ENCODE data around the gene VPS13D.
"Not testable (repeated sequence)": the region's sequence is repeated elsewhere in the genome, so short reads cannot be mapped to it uniquely, and the experiment has no call there.

The VPS13D gene

DNA sequence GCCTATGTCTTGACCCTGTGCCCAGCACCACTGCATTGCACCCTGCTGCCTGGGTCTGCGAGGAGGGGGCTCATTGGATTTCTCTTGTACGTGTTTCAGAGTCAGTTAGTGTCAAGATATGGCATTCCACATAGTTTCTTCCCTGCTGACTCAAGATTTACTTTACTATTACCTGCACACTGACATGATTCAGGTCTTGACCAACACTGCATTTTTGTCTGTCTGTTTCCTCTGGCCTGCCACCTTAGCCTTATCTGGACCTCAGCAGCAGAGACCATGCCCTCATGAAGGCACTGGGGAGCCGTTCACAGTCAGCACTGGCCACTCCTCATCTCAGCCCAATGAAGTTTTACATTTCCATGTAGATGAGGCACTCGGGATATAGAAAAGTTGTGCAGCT, 232.8 kb downstream of the VPS13D start:
- in situ Hi-C loops (cut with MboI; ENCODE audit: low sequenced_read_pairs): no loop called here

DNA sequence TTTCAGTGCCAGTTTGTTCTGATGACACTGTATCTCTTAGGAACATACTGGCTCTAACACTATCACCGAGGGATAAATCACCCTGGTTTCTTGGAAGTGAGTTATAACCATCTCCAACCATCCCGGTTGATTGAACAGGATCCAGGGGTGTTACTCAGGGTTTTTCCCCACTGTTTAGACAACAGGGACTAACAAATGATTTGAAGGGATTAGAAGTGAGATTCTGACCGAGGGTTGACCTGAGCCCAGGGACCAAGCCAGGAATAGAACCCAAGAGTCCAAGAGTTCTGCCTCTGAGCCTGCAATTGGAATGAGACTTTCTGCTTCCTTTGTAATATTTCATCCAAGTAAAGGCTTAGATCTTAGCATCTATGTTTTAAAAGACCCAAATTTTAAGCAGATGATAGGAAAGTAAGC, 234.2 kb downstream of the VPS13D start:
- in situ Hi-C loops (cut with MboI; ENCODE audit: low sequenced_read_pairs): no loop called here

DNA sequence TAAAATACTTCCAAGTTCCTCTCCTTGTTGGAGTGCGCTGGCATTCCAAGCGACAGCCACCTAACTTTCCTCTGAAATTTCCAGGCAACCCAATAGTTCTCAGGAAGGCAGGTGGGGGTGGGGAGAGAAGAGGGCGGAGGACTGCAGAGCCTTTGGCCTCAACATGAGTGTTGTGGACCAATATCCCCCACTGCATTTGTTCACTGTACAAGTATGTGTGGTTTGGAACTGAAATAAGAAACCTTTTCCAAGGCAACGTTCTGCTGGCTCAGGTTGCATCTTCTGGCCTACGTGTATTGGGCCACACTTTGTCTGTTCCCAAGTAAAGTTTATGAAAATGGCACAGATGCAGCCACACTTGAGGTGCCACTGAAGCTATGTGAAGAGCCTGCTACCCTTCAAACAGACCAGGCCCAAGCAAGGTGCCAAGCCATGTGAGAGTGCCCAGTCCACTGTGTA, 234.8 kb downstream of the VPS13D start:
- in situ Hi-C loops (cut with MboI; ENCODE audit: low sequenced_read_pairs): no loop called here

DNA sequence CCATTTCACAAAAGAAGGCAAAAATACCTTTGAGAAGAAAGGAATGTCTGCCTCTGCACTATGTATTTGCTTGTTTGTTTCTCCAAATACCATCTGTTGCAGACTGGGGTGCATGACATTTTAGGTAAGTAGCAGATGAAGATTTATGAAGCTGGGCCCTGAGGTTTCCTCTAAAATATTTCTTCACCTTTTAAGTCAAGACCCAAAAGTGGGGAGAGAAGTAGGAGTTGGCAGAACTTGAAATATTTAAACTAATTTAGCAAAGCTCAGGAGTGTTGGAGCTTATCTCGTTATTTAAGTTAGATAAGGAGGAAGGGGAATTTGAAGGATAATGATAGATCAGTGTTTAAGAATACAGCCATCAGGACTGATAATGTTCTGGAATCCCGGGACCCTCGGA, 235.3 kb downstream of the VPS13D start:
- in situ Hi-C loops (cut with MboI; ENCODE audit: low sequenced_read_pairs): no loop called here

DNA sequence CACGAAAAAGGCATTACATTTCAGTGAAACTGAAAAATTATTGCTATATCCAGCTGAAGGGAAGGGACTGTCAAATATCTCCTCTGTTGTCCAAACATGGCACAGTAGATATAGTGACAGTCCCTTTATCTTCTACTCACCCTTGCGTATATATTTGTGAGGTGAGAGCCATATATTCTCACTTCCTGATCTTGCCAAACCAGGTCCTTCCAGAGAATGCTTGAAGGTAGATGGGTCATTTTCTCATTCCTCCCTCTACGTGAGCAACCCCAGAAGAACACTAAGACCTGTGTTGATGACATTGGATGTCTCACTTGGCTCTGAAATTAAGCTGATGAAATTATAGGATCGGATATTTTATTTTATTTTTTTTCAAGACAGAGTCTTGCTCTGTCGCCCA, 237.0 kb downstream of the VPS13D start:
- in situ Hi-C loops (cut with MboI; ENCODE audit: low sequenced_read_pairs): no loop called here

DNA sequence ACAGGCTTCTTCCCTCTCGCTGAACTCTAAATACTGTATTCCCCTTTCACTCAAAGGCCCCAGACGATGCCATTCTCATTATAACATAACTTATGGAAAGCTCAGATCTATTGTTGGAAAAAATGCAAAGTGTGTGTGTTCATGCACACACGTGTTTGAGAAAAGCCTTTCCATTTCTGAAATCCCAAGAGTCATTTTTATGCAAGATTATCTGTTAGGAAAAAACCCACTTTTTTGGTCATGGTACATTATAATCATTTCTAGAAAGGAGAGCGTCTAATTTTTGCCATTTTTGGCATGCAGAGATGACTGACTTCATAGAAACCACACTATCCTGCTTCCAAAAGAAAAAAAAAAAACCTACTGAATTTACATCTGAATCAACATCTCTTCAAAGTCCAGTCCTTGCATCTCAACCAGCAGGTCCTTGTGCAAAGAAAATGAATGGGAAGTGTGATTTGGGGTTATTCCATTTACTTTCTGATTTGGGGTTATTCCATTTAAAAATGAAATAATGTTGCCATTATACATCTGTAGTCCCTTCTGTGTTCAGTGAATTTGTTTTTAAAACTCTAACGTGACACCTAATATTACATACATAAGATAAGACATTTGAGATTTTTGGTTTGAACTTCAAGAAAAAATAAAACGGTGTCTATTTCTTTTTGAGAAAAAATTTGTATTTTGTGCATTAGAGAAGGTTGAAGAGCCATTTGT, 237.9 kb downstream of the VPS13D start:
- in situ Hi-C loops (cut with MboI; ENCODE audit: low sequenced_read_pairs): no loop called here

DNA sequence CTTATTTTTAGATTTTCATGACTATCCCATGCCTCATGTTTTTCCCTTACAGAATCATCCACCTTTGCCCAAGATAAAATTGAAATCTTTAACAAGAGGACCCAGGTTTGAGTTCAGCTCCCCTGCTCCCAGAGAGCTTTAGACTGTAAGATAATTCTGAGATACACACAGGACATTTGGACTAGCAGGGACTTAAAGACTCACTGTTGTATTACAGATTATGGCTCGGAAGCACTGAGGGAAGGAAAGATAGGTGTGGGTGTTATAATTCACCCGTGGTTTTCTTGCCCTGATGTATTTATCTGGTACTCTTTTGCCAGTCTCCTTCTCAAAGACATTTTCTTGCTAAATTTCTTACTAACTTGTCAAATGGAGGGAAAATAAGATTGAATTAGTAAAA, 238.5 kb downstream of the VPS13D start:
- in situ Hi-C loops (cut with MboI; ENCODE audit: low sequenced_read_pairs): no loop called here

DNA sequence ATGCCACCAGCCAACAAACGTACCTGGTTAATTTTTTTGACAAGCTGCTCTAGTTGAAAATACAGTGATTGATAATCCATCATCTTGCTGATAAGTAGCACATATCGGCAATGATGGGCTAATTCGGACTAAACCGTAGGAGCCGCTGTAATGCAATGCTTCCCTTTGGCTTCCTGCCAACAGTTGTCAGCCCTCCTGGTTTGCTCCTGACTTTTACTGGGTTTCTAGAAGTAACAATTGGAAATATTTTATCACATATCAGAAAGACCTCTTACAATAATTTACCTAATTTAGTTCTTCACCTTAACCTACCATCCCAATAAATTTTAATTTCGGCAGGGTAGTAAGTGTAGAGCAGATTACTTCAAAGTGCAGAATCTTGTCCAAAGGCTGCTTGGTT, 239.7 kb downstream of the VPS13D start:
- in situ Hi-C loops (cut with MboI; ENCODE audit: low sequenced_read_pairs): no loop called here

DNA sequence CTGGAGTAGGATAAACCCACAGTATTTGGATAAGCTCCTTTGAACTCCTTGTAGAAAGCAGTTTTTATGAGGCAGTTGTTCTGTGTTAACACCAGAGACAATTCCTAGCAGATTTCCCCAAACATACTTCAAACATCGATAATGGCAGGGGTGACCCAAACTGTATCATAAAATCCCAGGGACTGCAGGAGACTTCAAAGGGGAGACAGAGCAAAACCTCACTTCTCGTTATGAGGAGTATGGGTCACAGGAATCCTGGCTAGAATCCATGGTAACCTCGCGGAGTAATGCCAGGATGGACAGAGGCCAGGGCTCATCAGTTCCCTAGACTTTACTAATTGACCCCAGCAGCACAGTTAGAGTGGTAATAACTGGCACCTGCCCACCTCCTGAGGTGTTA, 240.2 kb downstream of the VPS13D start:
- in situ Hi-C loops (cut with MboI; ENCODE audit: low sequenced_read_pairs): no loop called here

DNA sequence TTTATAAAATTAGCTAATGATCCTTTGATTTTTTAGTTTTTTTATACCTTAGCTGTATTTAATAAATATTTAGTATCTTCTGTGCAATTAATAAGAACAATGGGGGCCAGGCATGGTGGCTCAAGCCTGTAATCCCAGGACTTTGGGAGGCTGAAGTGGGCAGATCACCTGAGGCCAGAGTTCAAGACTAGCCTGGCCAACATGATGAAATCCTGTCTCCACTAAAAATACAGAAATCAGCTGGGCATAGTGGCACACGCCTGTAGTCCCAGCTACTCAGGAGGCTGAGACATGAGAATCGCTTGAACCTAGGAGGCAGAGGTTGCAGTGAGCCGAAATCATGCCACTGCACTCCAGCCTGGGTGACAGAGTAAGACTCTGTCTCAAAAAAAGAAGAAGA, 241.1 kb downstream of the VPS13D start:
- in situ Hi-C loops (cut with MboI; ENCODE audit: low sequenced_read_pairs): not testable (repeated sequence)

DNA sequence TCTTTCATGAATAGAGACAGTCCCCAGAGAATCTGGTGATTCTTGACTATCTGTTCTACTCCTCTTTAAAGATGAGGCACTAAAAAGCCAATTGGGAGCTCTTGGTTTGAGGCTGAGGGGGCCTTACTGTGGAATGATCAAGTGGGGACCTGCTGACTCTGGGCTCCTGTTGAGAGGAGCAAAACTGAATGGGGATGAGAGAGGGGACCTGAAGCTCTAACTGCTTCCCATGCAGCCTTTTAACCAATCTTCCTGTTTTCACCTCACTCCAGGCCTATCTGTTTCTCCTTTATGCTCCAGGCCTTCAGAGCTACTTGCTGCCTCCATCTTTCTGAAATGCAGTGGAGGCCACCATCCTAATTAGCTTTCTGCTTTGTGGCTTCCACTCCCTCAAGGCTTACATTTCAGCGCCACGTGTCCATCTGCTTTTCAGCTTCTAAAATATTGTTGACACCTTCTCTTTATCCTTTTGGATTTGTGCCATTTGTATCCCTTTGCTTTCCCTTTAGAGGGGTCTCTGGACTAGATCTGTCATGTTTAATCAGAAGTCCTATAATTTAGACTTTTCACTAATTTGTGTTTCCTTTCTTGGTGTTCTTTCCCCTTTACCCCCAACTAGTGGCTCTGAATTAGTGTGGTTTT, 242.4 kb downstream of the VPS13D start:
- in situ Hi-C loops (cut with MboI; ENCODE audit: low sequenced_read_pairs): no loop called here

DNA sequence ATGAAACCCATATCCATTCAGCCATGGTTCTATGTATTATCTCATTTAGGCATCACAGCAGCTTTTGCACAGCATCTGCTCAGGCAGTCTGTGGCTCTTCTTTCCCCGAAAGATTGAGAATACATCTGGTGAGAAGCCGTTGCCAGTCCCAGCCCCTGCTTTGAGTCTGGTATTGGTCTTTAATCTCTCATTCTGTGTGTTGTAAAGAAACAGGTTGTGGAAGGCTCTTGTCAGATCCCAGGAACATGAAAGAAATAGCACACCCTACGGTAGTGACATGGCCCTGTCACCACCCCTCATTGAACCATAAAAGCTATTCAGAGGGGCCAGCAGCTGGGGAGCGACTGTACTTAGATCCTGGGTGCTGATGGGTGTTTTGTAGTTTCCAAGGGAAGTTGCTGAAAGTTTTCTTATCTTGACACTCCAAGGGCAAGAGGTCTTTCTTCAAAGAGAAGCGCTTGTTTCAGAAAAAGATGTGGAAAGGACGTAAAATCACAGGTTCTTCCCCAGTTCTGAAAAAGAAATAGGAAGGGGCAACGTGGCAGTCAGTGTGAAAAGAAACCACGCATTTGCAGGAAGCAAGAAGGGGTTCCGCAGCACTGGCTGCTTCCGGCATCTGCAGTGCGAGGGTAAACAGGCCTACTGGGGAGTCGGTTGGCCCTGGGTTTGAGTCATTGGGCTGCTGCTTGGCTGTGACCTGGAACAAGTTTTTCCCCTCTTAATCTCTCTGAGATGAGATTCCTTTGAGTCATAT, 243.1 kb downstream of the VPS13D start:
- in situ Hi-C loops (cut with MboI; ENCODE audit: low sequenced_read_pairs): no loop called here

DNA sequence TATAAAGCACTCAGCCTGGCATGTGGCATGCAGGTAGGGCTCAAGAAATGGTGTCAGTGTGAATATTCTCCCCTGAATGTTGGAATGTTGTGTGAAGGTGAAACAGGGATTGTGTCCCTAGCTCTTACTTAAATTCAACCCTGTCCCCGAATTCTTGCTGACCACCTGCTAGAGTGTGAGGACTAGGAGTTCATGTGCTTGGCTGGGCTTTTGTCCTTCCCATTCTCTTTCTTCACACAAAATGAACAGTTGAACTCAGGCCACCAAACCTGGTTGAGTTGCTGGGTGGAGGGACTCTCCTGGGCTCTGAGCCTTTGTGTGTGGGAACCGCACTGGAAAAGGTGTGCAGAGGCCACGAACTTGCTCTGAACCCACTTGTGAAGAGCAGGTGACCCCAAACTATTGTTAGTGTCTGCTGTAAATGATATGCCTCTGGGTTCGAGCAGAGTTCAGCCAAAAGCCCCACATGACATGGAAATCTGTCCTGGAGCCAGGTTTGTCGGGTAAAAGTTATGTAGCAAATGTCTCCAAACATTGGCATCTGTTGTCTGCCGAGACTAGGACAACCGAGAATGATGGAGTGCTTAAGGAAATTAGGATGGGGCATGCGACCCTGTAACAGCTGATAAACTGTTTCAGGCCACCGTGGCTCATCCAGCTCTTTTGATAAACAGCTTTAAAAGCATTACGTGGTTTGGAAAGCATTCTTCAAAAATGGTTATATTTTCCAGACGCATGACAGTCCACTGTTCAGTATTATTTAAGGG, 243.9 kb downstream of the VPS13D start:
- in situ Hi-C loops (cut with MboI; ENCODE audit: low sequenced_read_pairs): no loop called here

DNA sequence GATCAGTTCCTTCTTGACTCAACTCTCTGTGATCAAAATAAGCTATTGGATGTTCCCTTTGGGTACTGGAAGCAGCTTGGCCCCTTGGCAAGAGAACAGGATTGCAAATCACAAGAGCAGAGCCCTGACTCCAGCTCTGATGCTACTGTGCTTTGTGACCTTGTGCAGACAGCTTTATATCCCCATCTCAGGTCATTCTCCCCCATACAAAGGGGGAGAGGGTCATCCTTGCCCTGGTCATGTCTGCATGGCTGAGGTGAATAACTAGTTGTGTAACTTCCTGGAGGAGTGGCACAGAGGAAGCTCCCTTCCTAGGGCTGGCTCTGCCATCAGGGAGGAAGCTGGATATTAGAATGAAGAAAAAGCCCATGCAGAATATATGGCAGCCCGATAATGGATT, 245.3 kb downstream of the VPS13D start:
- in situ Hi-C loops (cut with MboI; ENCODE audit: low sequenced_read_pairs): no loop called here

DNA sequence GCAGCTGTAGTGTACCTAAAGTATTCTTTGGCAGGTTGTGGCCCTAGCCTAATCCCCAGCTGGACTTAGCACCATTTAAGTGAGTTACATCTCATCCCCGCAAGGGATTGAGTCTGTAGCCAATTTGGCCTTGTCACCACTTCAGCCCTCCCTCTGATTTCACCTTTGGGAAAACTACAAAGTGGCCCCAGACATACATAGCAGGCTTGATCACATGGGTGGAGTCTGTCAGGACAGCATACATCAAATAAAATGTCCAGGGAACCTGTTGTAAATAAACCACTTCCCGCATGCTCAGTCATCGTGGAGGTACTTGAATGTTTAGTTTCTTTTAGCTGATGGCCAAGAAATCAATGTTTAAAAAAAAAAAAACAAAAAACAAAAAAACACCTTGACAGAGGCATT, 245.7 kb downstream of the VPS13D start:
- in situ Hi-C loops (cut with MboI; ENCODE audit: low sequenced_read_pairs): no loop called here

DNA sequence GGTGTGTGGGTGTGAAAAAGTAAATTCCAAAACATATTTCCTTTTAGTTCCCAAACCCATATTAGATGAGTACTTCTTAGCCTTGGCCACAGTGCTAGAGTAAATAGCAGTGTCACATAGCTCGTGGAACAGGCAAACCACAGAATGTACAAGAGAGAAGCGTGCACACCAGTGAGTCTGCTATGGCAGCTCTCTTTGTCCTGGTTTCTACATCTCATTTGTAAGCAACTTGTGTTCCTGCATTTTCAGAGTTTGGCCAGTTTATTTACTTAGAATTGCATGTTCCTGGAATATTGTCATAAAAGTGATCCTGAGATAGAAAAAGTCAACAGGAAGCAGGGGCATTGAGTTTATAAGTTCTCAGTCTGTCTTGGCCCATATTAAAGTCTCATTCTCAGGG, 246.1 kb downstream of the VPS13D start:
- in situ Hi-C loops (cut with MboI; ENCODE audit: low sequenced_read_pairs): no loop called here

DNA sequence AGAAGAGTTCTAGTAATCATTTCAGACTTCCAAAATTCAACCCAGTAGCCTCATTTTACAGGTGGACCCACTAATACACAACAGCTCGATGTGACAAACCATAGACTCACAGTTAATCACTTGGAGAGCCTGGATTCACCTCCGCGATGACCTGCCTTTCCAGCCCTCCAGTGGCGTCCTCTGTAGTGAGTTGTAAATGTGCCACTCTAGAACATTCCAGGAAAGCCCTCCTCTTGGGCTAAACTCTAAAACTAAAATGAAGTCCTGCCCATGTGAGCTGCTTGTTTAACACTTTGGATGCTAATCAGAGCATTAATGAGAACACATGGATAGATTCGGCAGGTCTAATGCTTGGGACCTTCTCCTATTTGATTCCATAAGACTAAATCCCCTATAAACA, 247.5 kb downstream of the VPS13D start:
- in situ Hi-C loops (cut with MboI; ENCODE audit: low sequenced_read_pairs): no loop called here

DNA sequence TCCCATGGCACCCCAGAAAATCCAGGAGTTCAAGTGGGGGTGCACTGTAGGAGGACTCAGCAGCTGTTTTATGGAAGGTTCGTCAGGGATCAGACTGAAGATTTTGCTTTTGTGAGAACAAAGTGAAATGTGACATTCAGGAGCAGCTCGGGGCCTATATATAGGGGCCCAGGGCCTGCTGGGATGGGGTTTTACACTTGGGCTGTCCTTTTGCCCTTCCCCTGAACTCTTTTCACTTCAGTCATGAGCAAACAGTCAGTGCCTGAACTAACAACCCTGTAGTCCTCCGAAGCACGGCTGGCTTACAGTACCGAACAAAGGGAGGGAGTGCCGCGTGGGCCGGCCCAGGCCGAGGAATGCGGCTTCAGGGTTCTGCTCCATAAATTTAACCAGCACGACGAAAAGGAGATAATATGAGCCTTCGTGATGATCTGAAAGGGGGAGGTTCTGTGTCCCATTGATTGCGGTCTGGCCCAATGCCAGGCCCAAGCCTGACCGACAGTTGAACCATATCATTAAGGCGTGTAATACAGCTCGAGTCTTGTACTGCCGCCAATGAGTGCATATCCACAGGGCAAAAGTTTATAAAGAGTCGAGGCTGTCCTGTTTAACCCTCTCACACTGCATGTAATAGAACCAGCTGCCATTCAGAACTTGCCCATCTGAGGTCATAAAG, 248.2 kb downstream of the VPS13D start:
- in situ Hi-C loops (cut with MboI; ENCODE audit: low sequenced_read_pairs): no loop called here

DNA sequence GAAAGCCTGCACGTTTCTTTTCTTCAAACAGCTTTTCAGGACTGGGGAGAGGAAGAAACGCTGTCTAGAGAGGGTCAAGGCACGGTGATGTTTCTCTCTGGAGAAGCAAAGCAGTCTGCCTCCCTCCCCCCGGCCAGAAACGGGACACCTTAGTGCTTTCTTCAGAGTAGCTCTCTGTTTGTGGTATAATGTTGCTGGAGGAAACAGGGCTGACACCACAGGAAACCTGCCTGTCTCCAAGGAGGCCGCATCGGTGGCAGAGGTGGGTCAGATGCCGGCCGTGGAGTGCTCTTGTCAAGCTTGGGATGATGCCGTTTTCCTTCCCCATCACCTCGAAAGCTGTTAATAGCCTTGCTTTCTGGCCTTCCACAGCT, 248.8 kb downstream of the VPS13D start:
- in situ Hi-C loops (cut with MboI; ENCODE audit: low sequenced_read_pairs): no loop called here

DNA sequence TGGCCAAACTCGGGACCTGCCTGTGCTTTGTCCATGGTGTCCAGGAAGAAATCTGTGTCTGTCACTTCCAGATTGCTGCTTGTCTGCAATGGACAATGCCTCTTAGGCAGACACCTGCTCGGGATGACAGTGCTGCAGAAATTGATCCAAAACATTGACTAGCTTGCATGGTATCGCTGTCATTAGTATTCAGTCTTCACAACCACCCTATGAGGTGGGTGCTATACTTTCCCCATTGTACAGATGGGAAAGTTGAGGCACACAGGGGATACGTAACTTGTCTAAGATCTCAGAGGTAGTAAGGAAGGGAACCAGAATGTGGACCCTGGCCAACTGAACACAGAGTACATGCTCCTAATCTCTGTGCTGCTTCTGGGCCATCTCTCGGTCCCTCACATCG, 249.5 kb downstream of the VPS13D start:
- in situ Hi-C loops (cut with MboI; ENCODE audit: low sequenced_read_pairs): no loop called here

DNA sequence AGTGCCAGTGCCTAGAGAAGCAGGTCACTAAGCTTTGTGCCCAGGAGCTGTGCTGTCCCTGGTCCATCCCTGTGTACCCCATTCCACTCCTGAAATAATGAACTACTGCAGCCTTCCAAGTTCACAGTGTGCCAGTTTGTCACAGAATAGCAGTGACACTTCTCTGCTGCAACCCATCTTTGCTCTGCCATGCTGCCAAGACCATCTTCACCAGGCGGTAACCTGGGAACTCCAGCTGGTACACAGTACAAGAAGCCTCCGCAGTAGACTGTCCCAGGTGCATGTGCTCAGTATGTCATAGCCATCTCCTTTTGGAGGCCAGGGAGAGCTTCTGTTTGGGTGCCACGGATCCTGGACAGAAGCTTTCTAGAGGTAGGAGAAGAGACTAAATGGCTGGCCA, 250.2 kb downstream of the VPS13D start:
- in situ Hi-C loops (cut with MboI; ENCODE audit: low sequenced_read_pairs): no loop called here
